Endothelial cell of umbilical vein (primary cell): Measurements from ENCODE around the gene ALK. TPM values are rescaled to one million over a fixed set of nuclear protein-coding genes. Genes with fewer than 3 reads are reported as not detected.

Experiments used
- BruUV-seq: library from RNA; stranded (reverse); fragments of 400-500 nt; replicated peaks from 2 replicates; lab custom pipeline; 2021; lab: Mats Ljungman, UMichigan
- CTCF ChIA-PET: fragments of 300-600, 350-600 bp; sonication (Branson Sonifier 250); formaldehyde crosslinking; loops from one replicate; lab custom pipeline; 2021; ENCODE audit warnings: antibody characterized with exemption, inconsistent platforms; lab: Charles Lee
- POLR2A ChIA-PET: fragments of 300-600, 350-600 bp; sonication (Branson Sonifier 250); formaldehyde crosslinking; loops from one replicate; lab custom pipeline; 2021; ENCODE audit warnings: antibody characterized with exemption, inconsistent platforms; lab: Charles Lee
- DNase-seq: peaks from one replicate; pipeline ENCODE4 v3.0.0-alpha.2; 2011; ENCODE audit warnings: low read depth, low spot score
- FAIRE-seq: peaks from 2 replicates; lab custom pipeline; 2011; peaks lifted over from hg19 to GRCh38; lab: Jason Lieb, UNC
- H2AFZ ChIP-seq: 2 replicates; pipeline ENCODE4 v1.6.0; 2012; ENCODE audit warnings: low read depth, low read length, control low read depth, inconsistent platforms
- H3K27ac ChIP-seq: 2 replicates; pipeline ENCODE4 v1.5.1; 2011; ENCODE audit warnings: low read depth, mild to moderate bottlenecking, control low read depth, low read length, moderate library complexity; ENCODE audit not compliant: insufficient read depth
- H3K27me3 ChIP-seq, 2 experiments: 2 replicates each; pipeline versions ENCODE4 v1.6.0 to v1.6.1; 2011; ENCODE audit warnings: low read length in 2 of 2, mixed read lengths in 1 of 2; ENCODE audit not compliant: control insufficient read depth in 2 of 2, insufficient read depth in 2 of 2
- H3K36me3 ChIP-seq, 2 experiments: 2 replicates in 1 of 2; 3 replicates in 1 of 2; pipeline ENCODE4 v1.5.1; 2011; ENCODE audit warnings: low read length in 2 of 2, mild to moderate bottlenecking in 1 of 2, moderate library complexity in 1 of 2; ENCODE audit not compliant: control insufficient read depth in 2 of 2, insufficient read depth in 2 of 2; ENCODE audit errors: extremely low read depth in 1 of 2
- H3K4me1 ChIP-seq: 3 replicates; pipeline ENCODE4 v1.5.1; 2011; ENCODE audit warnings: mild to moderate bottlenecking, low read length; ENCODE audit not compliant: control insufficient read depth, insufficient read depth; ENCODE audit errors: extremely low read depth
- H3K4me2 ChIP-seq: 2 replicates; pipeline ENCODE4 v1.6.1; 2011; ENCODE audit warnings: low read length, control low read depth, mixed read lengths; ENCODE audit not compliant: insufficient read depth
- H3K4me3 ChIP-seq, 3 experiments: fragments of 200-600 bp in 1 of 3; sonication (generic), shearing (Covaris generic) in 1 of 3; replicated peaks in 1 of 3; 2 replicates each; pipeline ENCODE4 v1.5.1; 2011 to 2016; ENCODE audit warnings: control low read depth in 3 of 3, low read length in 3 of 3, mild to moderate bottlenecking in 2 of 3, inconsistent platforms in 1 of 3, low read depth in 1 of 3, moderate library complexity in 1 of 3; ENCODE audit not compliant: insufficient read depth in 1 of 3
- H3K79me2 ChIP-seq: 2 replicates; pipeline ENCODE4 v1.6.0; 2012; ENCODE audit warnings: low read length, inconsistent platforms; ENCODE audit not compliant: control insufficient read depth, insufficient read depth
- H3K9ac ChIP-seq: replicated peaks from 2 replicates; pipeline ENCODE3; 2011; ENCODE audit warnings: low read length, control low read depth; ENCODE audit not compliant: insufficient read depth; ENCODE audit errors: extremely low read depth
- H3K9me1 ChIP-seq: replicated peaks from 3 replicates; pipeline ENCODE4 v1.6.0; 2011; ENCODE audit warnings: mild to moderate bottlenecking, low read length; ENCODE audit not compliant: control insufficient read depth, insufficient read depth; ENCODE audit errors: extremely low read depth
- H3K9me3 ChIP-seq: replicated peaks from 2 replicates; pipeline ENCODE4 v1.5.1; 2012; ENCODE audit warnings: low read length, inconsistent platforms; ENCODE audit not compliant: control insufficient read depth, insufficient read depth
- H4K20me1 ChIP-seq: replicated peaks from 2 replicates; pipeline ENCODE3; 2011; ENCODE audit warnings: mild to moderate bottlenecking, low read length; ENCODE audit not compliant: control insufficient read depth, insufficient read depth; ENCODE audit errors: extremely low read depth
- CTCF ChIP-seq, 2 donors: IDR thresholded peaks; 1 replicate in 1 of 2; 2 replicates in 1 of 2; pipeline ENCODE4 v1.5.1; 2011; ENCODE audit warnings: low read length in 2 of 2, mild to moderate bottlenecking in 2 of 2, moderate library complexity in 2 of 2, control low read depth in 1 of 2, inconsistent platforms in 1 of 2, low read depth in 1 of 2; ENCODE audit not compliant: insufficient read depth in 1 of 2; ENCODE audit errors: extremely low read depth in 1 of 2
- EZH2 ChIP-seq: IDR thresholded peaks from 2 replicates; pipeline ENCODE4 v1.6.1; 2012; ENCODE audit warnings: borderline replicate concordance, low read depth, mild to moderate bottlenecking, moderate library complexity, low read length, inconsistent platforms; ENCODE audit not compliant: severe bottlenecking
- FOS ChIP-seq: IDR thresholded peaks from 2 replicates; pipeline ENCODE4 v1.6.1; 2011; ENCODE audit warnings: mild to moderate bottlenecking, low read length, moderate library complexity, borderline replicate concordance; ENCODE audit not compliant: insufficient read depth
- GATA2 ChIP-seq: IDR thresholded peaks from 2 replicates; pipeline ENCODE4 v1.7.0; 2011; ENCODE audit warnings: low read depth, mild to moderate bottlenecking, moderate library complexity, mixed read lengths, low read length; ENCODE audit not compliant: insufficient read length, insufficient read depth
- JUN ChIP-seq: IDR thresholded peaks from 2 replicates; pipeline ENCODE4 v1.6.1; 2011; ENCODE audit warnings: borderline replicate concordance, low read depth; ENCODE audit not compliant: insufficient read length, insufficient read depth
- MAX ChIP-seq: IDR thresholded peaks from 2 replicates; pipeline ENCODE4 v1.6.1; 2011; ENCODE audit not compliant: insufficient read depth, insufficient read length
- MYC ChIP-seq: IDR thresholded peaks from one replicate; pipeline ENCODE4 v1.6.1; 2011; ENCODE audit warnings: mild to moderate bottlenecking, low read depth, low read length
- POLR2A ChIP-seq: IDR thresholded peaks from 2 replicates; pipeline ENCODE4 v1.6.1; 2012; ENCODE audit warnings: low read depth, mild to moderate bottlenecking, control low read depth, low read length
- POLR2AphosphoS5 ChIP-seq: IDR thresholded peaks from 2 replicates; pipeline ENCODE4 v1.6.1; 2012; ENCODE audit warnings: low read depth, mild to moderate bottlenecking, control low read depth, low read length, moderate library complexity; ENCODE audit not compliant: insufficient read depth
- dilution Hi-C: fragments of 300-500 bp; cut with MboI; formaldehyde crosslinking; loops from one replicate; pipeline ENCODE4 v1.15.0; 2019; ENCODE audit warnings: low sequenced_read_pairs; ENCODE audit not compliant: extremely low pct_ligation_motif_present
- intact Hi-C: fragments of 100-400 bp; cut with micrococcal nuclease; formaldehyde crosslinking; loops from one replicate; pipeline ENCODE4 v1.10.0; 2022
- polyA plus RNA-seq, 4 experiments: library from polyadenylated mRNA; depleted of rRNA in 3 of 4; stranded (reverse) in 3 of 4; unstranded in 1 of 4; fragments of >200 nt; gene quantifications; 2 replicates each; pipeline versions ENCODE4 v1.2.1 to v1.2.3, GENCODE V29; 2011 to 2012; ENCODE audit warnings: missing spikeins in 1 of 4
- total RNA-seq: library from RNA; stranded (reverse); gene quantifications from 2 replicates; pipeline ENCODE4 v1.2.3, GENCODE V29; 2021

The ALK gene
- total and polyA plus RNA-seq, 2 donors (not counting 3 experiments of a cell fraction or from before 2014, with no cell fraction given), result not detected

DNA sequence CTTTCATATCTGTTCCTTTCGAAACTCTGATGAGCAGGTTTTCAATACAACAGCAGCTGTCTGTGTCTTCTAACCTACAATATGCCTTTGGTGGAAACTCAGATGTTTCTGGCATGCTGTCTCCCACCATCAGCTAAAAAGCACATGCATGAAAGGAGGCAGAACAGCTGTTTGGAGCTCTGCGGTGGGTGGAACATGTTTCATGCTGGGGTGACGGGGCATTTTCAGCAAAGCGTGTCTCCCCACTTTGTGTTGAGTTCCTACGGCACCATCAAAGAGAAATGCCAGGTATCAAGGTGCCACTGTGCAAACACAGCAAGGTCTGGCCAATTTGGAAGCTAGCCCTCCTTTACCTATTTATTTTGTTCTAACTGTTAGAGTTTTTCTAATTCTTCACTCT, 516.1 kb downstream of the ALK start:
- Histone ChIP-seq H3K9me3 (no peaks in the 10 kb centered on the region), H3K9ac (no peak overlapping the region), H3K36me3 (no peaks in the 10 kb centered on the region), H2AFZ (no peak overlapping the region), H3K4me2 (no peak overlapping the region), H3K9me1 (no peaks in the 10 kb centered on the region), H3K27ac (no peak overlapping the region), H3K4me3 (no peak overlapping the region), H3K79me2 (no peaks in the 10 kb centered on the region), H3K4me1 (no peaks in the 10 kb centered on the region), H4K20me1 (no peaks in the 10 kb centered on the region), H3K27me3 (no peaks in the 10 kb centered on the region)
- no TSS peak for BruUV-seq
- CTCF ChIA-PET, result no interaction called here
- POLR2A ChIA-PET, result no interaction called here
- DNase-seq (no peak), FAIRE-seq (no peak)
- no peak for TF ChIP-seq POLR2A
- TF ChIP-seq POLR2AphosphoS5, result no peak
- TF ChIP-seq GATA2, result no peak
- TF ChIP-seq CTCF (IDR thresholded peaks at IDR 0.05; ENCODE audit: extremely low read depth in 1 of 2, insufficient read depth in 1 of 2, low read depth in 1 of 2, low read length in 2 of 2), result no peak
- no peak for TF ChIP-seq FOS
- TF ChIP-seq MAX, result no peak
- TF ChIP-seq MYC, result no peak
- no peak for TF ChIP-seq EZH2
- TF ChIP-seq JUN, result no peak
- intact Hi-C loops (no loop called here), dilution Hi-C loops (no loop called here)
